ENCODE results near the gene DNAJB2.

GRCh38 chr2:219286436-219287115, 7.4 kb downstream of the DNAJB2 start:
- TF ChIP-seq POLR2A (IDR thresholded peaks at IDR 0.05; ENCODE audit: low read depth, low read length): no peak
- TF ChIP-seq POLR2AphosphoS5 (IDR thresholded peaks at IDR 0.05; ENCODE audit: low read depth, low read length): no peak
- no peak for TF ChIP-seq TAF1 (IDR thresholded peaks at IDR 0.05; ENCODE audit: low read depth, low read length)
- TF ChIP-seq POU2F2 (IDR thresholded peaks at IDR 0.05; ENCODE audit: low read depth, low read length): no peak
